Right atrium auricular region (tissue), 2 donors: ENCODE results near the gene KIF5C. TPM values are rescaled to one million over a fixed set of nuclear protein-coding genes. Genes with fewer than 3 reads are reported as not detected.

Source experiments
- DNase-seq: peaks from one replicate; pipeline ENCODE4 v3.0.0-alpha.2; 2019; ENCODE audit warnings: low spot score
- H3K27ac ChIP-seq, 2 donors: fragments of 200-600 bp; sonication (generic); 1 replicate in 1 of 2; 2 replicates in 1 of 2; pipeline ENCODE4 v1.5.1; 2016 to 2019
- H3K27me3 ChIP-seq, 2 donors: fragments of 200-600 bp; sonication (generic); one replicate each; pipeline versions ENCODE4 v1.5.1 to v1.6.0; 2017 to 2019
- H3K36me3 ChIP-seq: fragments of 200-600 bp; sonication (generic); one replicate; pipeline ENCODE4 v1.5.1; 2016
- H3K4me1 ChIP-seq, 2 donors: fragments of 200-600 bp; sonication (generic); one replicate each; pipeline versions ENCODE4 v1.5.1 to v1.6.0; 2017 to 2019
- H3K4me3 ChIP-seq, 2 donors: fragments of 200-600 bp; sonication (generic); 1 replicate in 1 of 2; 2 replicates in 1 of 2; pipeline ENCODE4 v1.5.1; 2017 to 2019; ENCODE audit warnings: mild to moderate bottlenecking in 1 of 2, moderate library complexity in 1 of 2
- H3K9me3 ChIP-seq, 2 donors: fragments of 200-600 bp; sonication (generic); one replicate each; pipeline ENCODE4 v1.5.1; 2019
- total RNA-seq, 2 donors: library from RNA; depleted of rRNA; stranded (reverse); fragments of >200 nt; gene quantifications; one replicate each; pipeline ENCODE4 v1.1.0, GENCODE V29; 2016
- TF ChIP-seq, protein P1 (sequence below), 2 donors: fragments of 200-600 bp; sonication (generic); IDR thresholded peaks; one replicate each; pipeline ENCODE4 v1.5.1; 2019; ENCODE audit warnings: antibody characterized with exemption in 2 of 2

Gene KIF5C
- total RNA-seq, 2 donors from 2014 or later, result 1.6 to 2.2 TPM

DNA sequence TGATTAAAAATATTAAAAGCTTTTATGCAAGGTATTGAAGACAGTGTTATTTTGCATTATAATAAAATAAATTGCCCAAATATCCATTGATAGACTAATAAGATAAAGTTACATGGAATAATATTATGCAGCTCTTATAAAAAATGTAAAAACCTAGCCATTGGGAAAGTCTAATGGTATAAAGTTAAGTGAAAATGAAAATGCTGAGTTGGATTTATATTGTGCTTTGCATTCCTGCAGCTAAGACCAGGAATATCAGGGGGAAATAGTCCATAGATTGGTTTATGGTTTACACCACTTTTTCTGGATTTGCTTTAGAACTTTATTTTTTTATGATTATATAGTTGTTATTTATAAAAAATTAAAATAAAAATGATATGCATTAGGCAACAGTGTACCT, 117.4 kb downstream of the KIF5C start:
- no peaks in the 10 kb centered on the region for H3K36me3 ChIP-seq
- TF ChIP-seq, protein P1, sequence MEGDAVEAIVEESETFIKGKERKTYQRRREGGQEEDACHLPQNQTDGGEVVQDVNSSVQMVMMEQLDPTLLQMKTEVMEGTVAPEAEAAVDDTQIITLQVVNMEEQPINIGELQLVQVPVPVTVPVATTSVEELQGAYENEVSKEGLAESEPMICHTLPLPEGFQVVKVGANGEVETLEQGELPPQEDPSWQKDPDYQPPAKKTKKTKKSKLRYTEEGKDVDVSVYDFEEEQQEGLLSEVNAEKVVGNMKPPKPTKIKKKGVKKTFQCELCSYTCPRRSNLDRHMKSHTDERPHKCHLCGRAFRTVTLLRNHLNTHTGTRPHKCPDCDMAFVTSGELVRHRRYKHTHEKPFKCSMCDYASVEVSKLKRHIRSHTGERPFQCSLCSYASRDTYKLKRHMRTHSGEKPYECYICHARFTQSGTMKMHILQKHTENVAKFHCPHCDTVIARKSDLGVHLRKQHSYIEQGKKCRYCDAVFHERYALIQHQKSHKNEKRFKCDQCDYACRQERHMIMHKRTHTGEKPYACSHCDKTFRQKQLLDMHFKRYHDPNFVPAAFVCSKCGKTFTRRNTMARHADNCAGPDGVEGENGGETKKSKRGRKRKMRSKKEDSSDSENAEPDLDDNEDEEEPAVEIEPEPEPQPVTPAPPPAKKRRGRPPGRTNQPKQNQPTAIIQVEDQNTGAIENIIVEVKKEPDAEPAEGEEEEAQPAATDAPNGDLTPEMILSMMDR (IDR thresholded peaks at IDR 0.05), result no peak
- H3K4me3 ChIP-seq, result no peak overlapping the region
- no peaks in the 10 kb centered on the region for H3K9me3 ChIP-seq
- no peaks in the 10 kb centered on the region for H3K4me1 ChIP-seq
- no peaks in the 10 kb centered on the region for H3K27me3 ChIP-seq
- no peak for DNase-seq
- H3K27ac ChIP-seq, result no peak overlapping the region

DNA sequence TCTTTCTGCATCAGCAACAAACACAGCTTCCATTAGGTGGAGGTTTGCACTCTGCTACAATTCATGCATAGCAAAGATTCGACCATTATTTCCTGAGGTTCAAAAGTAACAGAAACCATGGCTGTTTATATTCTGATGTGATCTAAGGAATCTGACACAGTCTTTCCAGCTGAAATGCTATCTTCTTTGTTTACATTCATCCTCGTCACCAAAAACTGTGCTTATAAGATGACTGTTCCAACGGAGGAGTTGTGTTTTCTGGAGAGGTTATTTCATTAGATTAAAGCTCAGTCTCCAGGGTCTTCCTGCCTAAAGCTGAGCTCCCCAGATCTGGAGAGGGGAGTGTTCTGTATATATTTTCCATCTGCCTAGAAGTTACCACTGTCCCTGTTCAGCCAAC, 118.3 kb downstream of the KIF5C start:
- Histone ChIP-seq H3K27ac (no peak overlapping the region), H3K4me1 (peaks cover 0 to 4% of the 10 kb centered on the region in 2 donors), H3K27me3 (no peaks in the 10 kb centered on the region), H3K36me3 (no peaks in the 10 kb centered on the region), H3K4me3 (no peak overlapping the region), H3K9me3 (no peaks in the 10 kb centered on the region)
- TF ChIP-seq, protein P1 (IDR thresholded peaks at IDR 0.05), result no peak
- no peak for DNase-seq

DNA sequence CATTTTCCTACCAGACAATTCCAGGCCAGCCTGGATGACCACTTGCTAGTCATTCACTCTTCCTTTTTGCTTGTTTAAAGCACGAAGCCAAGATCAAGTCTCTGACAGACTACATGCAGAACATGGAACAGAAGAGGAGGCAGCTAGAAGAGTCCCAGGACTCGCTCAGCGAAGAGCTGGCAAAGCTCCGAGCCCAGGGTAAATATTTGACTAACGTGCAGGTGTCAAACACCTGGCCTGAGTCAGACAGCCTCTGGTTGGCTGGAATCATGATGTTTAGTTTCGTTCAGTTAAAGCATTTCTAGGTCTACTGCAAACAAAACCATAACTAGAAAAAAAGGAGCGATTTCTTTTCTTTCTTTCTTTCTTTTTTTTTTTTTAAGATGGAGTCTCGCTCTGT, 119.3 kb downstream of the KIF5C start:
- no peak overlapping the region for H3K4me3 ChIP-seq
- no peaks in the 10 kb centered on the region for H3K27me3 ChIP-seq
- DNase-seq, result no peak
- H3K4me1 ChIP-seq, result peaks cover 0 to 4% of the 10 kb centered on the region in 2 donors
- no peaks in the 10 kb centered on the region for H3K9me3 ChIP-seq
- H3K27ac ChIP-seq, result no peak overlapping the region
- no peaks in the 10 kb centered on the region for H3K36me3 ChIP-seq
- TF ChIP-seq, protein P1 (IDR thresholded peaks at IDR 0.05), result no peak

DNA sequence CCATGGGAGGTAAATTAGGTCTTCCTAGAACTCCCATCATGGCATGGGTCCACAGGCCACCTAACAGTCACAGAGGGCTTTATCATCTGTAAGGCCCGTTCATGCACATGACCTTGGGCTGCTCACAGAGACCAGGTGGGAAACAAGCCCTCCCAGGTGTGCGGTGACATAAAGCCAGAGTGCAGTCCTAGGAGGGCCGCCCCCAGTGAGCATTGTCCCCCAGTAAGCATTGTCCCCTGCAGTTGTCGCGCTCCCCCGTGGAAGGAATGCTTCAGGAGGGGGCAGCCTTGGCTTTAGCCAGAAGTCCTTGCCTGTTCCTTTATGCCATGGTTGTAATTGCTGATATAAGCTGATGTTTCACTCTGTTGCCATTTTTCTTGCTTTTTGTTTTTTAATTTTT, 121.8 kb downstream of the KIF5C start:
- Histone ChIP-seq H3K4me1 (peaks cover 0 to 4% of the 10 kb centered on the region in 2 donors), H3K4me3 (no peak overlapping the region), H3K27ac (no peak overlapping the region), H3K36me3 (no peaks in the 10 kb centered on the region), H3K9me3 (no peaks in the 10 kb centered on the region), H3K27me3 (no peaks in the 10 kb centered on the region)
- TF ChIP-seq, protein P1 (IDR thresholded peaks at IDR 0.05), result no peak
- no peak for DNase-seq

DNA sequence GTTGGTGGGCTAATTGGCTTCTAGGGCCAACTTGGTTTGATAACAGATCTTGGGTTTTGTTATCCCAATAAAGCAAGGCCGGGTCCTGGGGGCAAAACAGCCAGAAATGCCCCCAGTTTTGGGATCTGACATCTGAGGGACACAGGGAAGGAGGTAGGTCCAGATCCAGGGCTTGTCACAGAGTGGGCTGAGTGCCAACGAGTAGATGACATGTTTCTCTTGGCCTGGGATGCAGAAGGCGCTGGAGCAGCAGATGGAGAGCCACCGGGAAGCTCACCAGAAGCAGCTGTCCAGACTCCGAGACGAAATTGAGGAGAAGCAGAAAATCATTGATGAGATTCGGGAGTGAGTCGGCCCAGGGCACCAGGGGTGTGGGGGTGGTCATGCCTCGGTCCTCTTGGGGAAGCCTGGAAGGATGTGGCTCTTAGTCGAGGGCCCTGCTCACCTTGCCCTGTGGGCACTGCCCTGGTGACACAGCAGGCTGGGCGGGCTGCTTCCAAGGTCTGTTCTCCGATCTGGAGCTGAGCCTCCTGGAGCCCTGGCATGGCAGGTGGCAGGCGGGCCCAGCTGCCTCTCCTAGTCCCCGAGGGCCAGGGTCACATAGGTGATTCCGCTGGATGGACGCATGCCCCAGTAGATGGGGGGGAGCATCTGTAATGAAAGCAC, 123.3 kb downstream of the KIF5C start:
- no peak for DNase-seq
- Histone ChIP-seq H3K27ac (no peak overlapping the region), H3K4me1 (peaks cover 0 to 4% of the 10 kb centered on the region in 2 donors), H3K9me3 (no peaks in the 10 kb centered on the region), H3K36me3 (no peaks in the 10 kb centered on the region), H3K4me3 (no peak overlapping the region), H3K27me3 (no peaks in the 10 kb centered on the region)
- TF ChIP-seq, protein P1 (IDR thresholded peaks at IDR 0.05), result no peak

DNA sequence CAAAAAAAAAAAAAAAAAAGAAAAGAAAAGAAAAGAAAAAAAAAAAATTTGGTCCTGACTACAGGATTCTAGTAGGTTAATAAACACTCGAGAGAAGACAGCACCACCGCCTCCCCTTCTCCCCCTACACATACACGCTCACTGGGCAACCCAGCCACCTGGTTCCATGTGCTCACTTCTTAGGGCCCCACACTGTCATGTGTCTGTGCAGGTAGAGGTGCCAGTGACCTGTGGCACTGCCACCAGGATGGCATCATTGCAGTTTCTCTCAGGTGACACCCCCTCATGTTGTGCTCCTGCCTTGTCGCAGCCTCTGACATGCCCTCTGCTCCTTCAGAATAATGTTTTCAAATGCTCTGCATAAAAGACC, 123.8 kb downstream of the KIF5C start:
- Histone ChIP-seq H3K27me3 (no peaks in the 10 kb centered on the region), H3K9me3 (no peaks in the 10 kb centered on the region), H3K27ac (no peak overlapping the region), H3K4me1 (peaks cover 0 to 4% of the 10 kb centered on the region in 2 donors), H3K4me3 (no peak overlapping the region), H3K36me3 (no peaks in the 10 kb centered on the region)
- TF ChIP-seq, protein P1 (IDR thresholded peaks at IDR 0.05), result no peak
- no peak for DNase-seq
